Hepatocyte (in vitro differentiated cells): ENCODE measurements around the gene EYS. TPM values are rescaled to one million over a fixed set of nuclear protein-coding genes. Genes with fewer than 3 reads are reported as not detected.
"Not testable (repeated sequence)": the region's sequence is repeated elsewhere in the genome, so short reads cannot be mapped to it uniquely, and the experiment has no call there.

Experiments used
- DNase-seq: peaks from one replicate; pipeline ENCODE4 v3.0.0-alpha.2; 2016; ENCODE audit warnings: low spot score
- H2AFZ ChIP-seq: fragments of 200-600 bp; sonication (generic); 2 replicates; pipeline ENCODE4 v1.6.0; 2016; ENCODE audit warnings: antibody characterized with exemption, mild to moderate bottlenecking
- H3K27ac ChIP-seq: fragments of 200-600 bp; sonication (generic); 2 replicates; pipeline ENCODE4 v1.5.1; 2016; ENCODE audit warnings: mild to moderate bottlenecking
- H3K27me3 ChIP-seq: fragments of 200-600 bp; sonication (generic); 2 replicates; pipeline ENCODE4 v1.6.1; 2016
- H3K36me3 ChIP-seq: fragments of 200-600 bp; sonication (generic); replicated peaks from 2 replicates; pipeline ENCODE4 v1.5.1; 2016; ENCODE audit warnings: low read depth; ENCODE audit not compliant: insufficient read depth
- H3K4me1 ChIP-seq: fragments of 200-600 bp; sonication (generic); 2 replicates; pipeline ENCODE4 v1.5.1; 2016; ENCODE audit warnings: mild to moderate bottlenecking, moderate library complexity; ENCODE audit not compliant: insufficient read depth
- H3K4me2 ChIP-seq: fragments of 200-600 bp; sonication (generic); 2 replicates; pipeline ENCODE4 v1.6.0; 2016
- H3K4me3 ChIP-seq: fragments of 200-600 bp; sonication (generic); 2 replicates; pipeline ENCODE4 v1.5.1; 2016; ENCODE audit warnings: mild to moderate bottlenecking
- H3K79me2 ChIP-seq: fragments of 200-600 bp; sonication (generic); 2 replicates; pipeline ENCODE4 v1.6.0; 2017; ENCODE audit warnings: mild to moderate bottlenecking
- H3K9me2 ChIP-seq: fragments of 200-600 bp; sonication (generic); replicated peaks from 2 replicates; pipeline ENCODE4 v1.6.0; 2017; ENCODE audit warnings: mild to moderate bottlenecking; ENCODE audit not compliant: insufficient read depth
- H3K9me3 ChIP-seq: fragments of 200-600 bp; sonication (generic); 2 replicates; pipeline ENCODE4 v1.5.1; 2016; ENCODE audit warnings: low read depth, mild to moderate bottlenecking
- H4K20me1 ChIP-seq: fragments of 200-600 bp; sonication (generic); 2 replicates; pipeline ENCODE4 v1.6.0; 2016; ENCODE audit warnings: mild to moderate bottlenecking; ENCODE audit not compliant: insufficient read depth, poor library complexity, severe bottlenecking
- EZH2 ChIP-seq: fragments of 200-600 bp; sonication (generic); IDR thresholded peaks from 2 replicates; pipeline ENCODE4 v1.6.1; 2016; ENCODE audit warnings: antibody characterized with exemption, mild to moderate bottlenecking, borderline replicate concordance
- EZH2phosphoT487 ChIP-seq: fragments of 200-600 bp; sonication (generic); IDR thresholded peaks from one replicate; pipeline ENCODE4 v1.6.1; 2018; ENCODE audit warnings: antibody characterized with exemption, mild to moderate bottlenecking, low read depth, moderate library complexity; ENCODE audit not compliant: unreplicated experiment, severe bottlenecking
- WGBS: methylation state at CpG from one replicate; pipeline ENCODE4 v1.1.6; 2016; ENCODE audit warnings: low lambda C conversion rate; ENCODE audit errors: missing lambda C conversion rate; 5-methylcytosine and 5-hydroxymethylcytosine counted together
- polyA plus RNA-seq: library from polyadenylated mRNA; unstranded; fragments of >200 nt; fragmentation: Nextera tagmentation; extraction: Ambion mirVana; gene quantifications from 2 replicates; pipeline ENCODE4 v1.2.1, GENCODE V29; 2016
- total RNA-seq: library from RNA; depleted of rRNA; stranded (reverse); fragments of >200 nt; gene quantifications from 2 replicates; pipeline ENCODE4 v1.2.3, GENCODE V29; 2014
- TF ChIP-seq, protein P1 (sequence below): fragments of 200-600 bp; sonication (generic); IDR thresholded peaks from 2 replicates; pipeline ENCODE4 v1.5.1; 2016; ENCODE audit warnings: antibody characterized with exemption, mild to moderate bottlenecking; ENCODE audit not compliant: poor library complexity

The EYS gene
- total and polyA plus RNA-seq, 2 experiments from 2014 or later, result 0.57 to 0.68 TPM

DNA sequence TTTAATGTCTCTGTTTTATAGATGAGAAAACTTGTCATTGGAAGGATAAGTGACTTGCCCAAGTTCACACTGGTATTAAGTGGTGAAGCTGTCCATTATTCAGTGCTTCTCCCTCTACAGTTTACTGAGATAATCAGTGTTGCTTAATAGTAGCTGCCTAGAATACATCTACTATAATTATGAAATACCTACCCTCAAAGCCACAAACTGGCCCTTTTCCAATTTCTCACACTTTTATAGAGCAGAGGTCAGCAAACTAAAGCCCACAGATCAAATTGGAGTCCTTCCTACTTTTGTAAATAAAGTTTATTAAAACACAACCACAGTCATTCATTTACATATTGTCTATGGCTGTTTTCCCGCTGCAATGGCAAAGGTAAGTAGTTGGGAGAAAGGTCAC is 73.5 kb downstream of the EYS start:
- Histone ChIP-seq H3K9me2 (no peaks in the 10 kb centered on the region), H3K4me1 (no peaks in the 10 kb centered on the region), H3K27ac (no peak overlapping the region), H3K4me3 (no peak overlapping the region), H3K27me3 (no peaks in the 10 kb centered on the region), H4K20me1 (no peaks in the 10 kb centered on the region), H2AFZ (no peak overlapping the region), H3K4me2 (no peak overlapping the region), H3K79me2 (no peaks in the 10 kb centered on the region), H3K36me3 (no peaks in the 10 kb centered on the region), H3K9me3 (no peaks in the 10 kb centered on the region)
- TF ChIP-seq, protein P1, sequence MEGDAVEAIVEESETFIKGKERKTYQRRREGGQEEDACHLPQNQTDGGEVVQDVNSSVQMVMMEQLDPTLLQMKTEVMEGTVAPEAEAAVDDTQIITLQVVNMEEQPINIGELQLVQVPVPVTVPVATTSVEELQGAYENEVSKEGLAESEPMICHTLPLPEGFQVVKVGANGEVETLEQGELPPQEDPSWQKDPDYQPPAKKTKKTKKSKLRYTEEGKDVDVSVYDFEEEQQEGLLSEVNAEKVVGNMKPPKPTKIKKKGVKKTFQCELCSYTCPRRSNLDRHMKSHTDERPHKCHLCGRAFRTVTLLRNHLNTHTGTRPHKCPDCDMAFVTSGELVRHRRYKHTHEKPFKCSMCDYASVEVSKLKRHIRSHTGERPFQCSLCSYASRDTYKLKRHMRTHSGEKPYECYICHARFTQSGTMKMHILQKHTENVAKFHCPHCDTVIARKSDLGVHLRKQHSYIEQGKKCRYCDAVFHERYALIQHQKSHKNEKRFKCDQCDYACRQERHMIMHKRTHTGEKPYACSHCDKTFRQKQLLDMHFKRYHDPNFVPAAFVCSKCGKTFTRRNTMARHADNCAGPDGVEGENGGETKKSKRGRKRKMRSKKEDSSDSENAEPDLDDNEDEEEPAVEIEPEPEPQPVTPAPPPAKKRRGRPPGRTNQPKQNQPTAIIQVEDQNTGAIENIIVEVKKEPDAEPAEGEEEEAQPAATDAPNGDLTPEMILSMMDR, result no peak
- no peak for TF ChIP-seq EZH2
- no peak for TF ChIP-seq EZH2phosphoT487
- DNase-seq, result no peak
- 93% methylated on average over 1 of the region's 1 CpG for WGBS

DNA sequence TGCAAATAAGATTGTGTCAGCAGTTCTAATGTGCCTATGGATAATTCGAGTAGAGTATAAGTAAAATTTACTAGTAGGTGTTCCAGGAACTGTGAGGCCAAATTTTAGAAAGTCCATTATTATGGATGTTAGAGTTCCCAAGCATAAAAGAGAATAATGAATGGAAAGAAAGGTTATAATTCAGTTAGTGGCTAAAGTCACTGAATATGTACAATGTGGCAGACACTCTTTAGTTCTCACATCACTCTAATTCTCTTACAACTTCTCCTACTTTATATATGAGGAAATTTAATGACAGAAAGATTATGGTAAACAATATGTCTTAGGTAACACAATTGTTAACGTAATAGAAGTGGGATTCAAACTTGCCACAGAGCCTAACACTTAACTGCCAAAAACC is 75.3 kb downstream of the EYS start:
- TF ChIP-seq EZH2phosphoT487 (no peak), EZH2 (no peak)
- TF ChIP-seq, protein P1, result no peak
- Histone ChIP-seq H3K27ac (no peak overlapping the region), H3K27me3 (no peaks in the 10 kb centered on the region), H3K4me1 (no peaks in the 10 kb centered on the region), H3K9me3 (no peaks in the 10 kb centered on the region), H3K36me3 (no peaks in the 10 kb centered on the region), H3K4me3 (no peak overlapping the region), H3K9me2 (no peaks in the 10 kb centered on the region), H3K79me2 (no peaks in the 10 kb centered on the region), H4K20me1 (no peaks in the 10 kb centered on the region), H2AFZ (no peak overlapping the region), H3K4me2 (no peak overlapping the region)
- DNase-seq, result no peak
- WGBS, result 68% methylated on average over 2 of the region's 2 CpGs

DNA sequence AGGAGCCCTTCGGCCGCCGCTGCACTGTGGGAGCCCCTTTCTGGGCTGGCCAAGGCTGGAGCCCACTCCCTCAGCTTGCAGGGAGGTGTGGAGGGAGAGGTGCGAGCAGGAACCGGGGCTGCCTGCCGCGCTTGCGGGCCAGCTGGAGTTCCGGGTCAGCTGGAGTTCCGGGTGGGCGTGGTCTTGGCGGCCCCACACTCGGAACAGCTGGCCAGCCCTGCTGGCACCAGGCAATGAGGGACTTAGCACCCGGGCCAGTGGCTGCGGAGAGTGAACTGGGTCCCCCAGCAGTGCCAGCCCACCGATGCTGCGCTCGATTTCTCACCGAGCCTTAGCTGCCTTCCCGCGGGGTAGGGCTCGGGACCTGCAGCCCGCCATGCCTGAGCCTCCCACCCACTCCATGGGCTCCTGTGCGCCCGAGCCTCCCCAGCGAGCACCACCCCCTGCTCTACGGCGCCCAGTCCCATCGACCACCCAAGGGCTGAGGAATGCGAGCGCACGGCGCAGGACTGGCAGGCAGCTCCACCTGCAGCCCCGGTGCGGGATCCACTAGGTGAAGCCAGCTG is 79.5 kb downstream of the EYS start:
- H3K36me3 ChIP-seq, H3K79me2 ChIP-seq: not testable (repeated sequence)

DNA sequence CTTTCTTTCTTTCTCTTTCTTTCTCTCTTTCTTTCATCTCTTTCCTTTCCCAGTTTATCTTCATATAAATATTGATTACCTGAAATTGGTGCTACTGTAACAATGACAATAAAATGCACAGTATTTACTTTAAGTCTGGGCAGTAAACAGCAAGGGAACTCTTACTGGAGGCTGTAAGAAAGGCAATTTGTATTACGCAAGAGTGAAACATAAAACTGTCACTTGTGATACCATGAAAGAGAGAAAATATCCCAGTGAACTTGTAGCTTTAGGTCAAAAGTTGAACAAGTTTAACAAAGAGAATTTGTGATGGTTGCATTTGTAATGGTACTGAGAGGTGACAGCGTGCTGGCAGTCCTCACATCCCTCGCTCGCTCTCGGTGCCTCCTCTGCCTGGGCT is 80.0 kb downstream of the EYS start:
- Histone ChIP-seq H3K4me2 (no peak overlapping the region), H3K79me2 (no peaks in the 10 kb centered on the region), H3K4me1 (no peaks in the 10 kb centered on the region), H3K36me3 (no peaks in the 10 kb centered on the region), H3K27me3 (no peaks in the 10 kb centered on the region), H3K9me3 (no peaks in the 10 kb centered on the region), H3K27ac (no peak overlapping the region), H2AFZ (no peak overlapping the region), H3K9me2 (no peaks in the 10 kb centered on the region), H3K4me3 (no peak overlapping the region), H4K20me1 (no peaks in the 10 kb centered on the region)
- 84% methylated on average over 5 of the region's 5 CpGs for WGBS
- DNase-seq, result no peak
- no peak for TF ChIP-seq EZH2
- TF ChIP-seq, protein P1, result no peak
- TF ChIP-seq EZH2phosphoT487, result no peak

More for the DNA sequence above, 79.5 kb downstream of the EYS start:
- WGBS, result 95% methylated on average over 32 of the region's 35 CpGs
- not testable (repeated sequence) for H3K4me2 ChIP-seq, H3K4me1 ChIP-seq, DNase-seq, H3K27me3 ChIP-seq, H4K20me1 ChIP-seq, H3K4me3 ChIP-seq, H3K27ac ChIP-seq, H3K9me2 ChIP-seq, H3K9me3 ChIP-seq, H2AFZ ChIP-seq
